T-helper 9 cell (primary cell): ENCODE measurements around the gene TNFSF13B.

ENCODE experiments used
- DNase-seq: peaks from one replicate; pipeline ENCODE4 v3.0.0-alpha.2; 2020

TNFSF13B gene

DNA sequence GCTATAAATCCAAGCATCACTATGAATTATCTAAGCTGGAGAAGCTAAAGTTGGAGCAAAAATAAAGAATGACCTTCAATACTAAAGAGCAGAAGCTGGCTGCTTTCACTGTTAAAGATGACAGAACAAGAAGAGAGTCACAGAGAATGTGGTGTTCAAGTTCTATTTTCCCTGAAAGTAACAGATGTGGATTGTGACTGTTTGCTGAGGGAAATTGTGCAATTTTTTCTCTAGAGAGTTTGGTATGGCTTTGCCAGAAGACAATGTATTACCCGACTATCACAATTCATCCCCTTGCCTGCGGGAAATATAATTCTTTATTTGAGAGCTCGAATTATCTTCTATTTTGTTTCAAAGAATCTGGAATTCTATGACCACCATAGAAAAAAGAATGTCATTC is 83.1 kb downstream of the TNFSF13B start:
- DNase-seq: no peak

DNA sequence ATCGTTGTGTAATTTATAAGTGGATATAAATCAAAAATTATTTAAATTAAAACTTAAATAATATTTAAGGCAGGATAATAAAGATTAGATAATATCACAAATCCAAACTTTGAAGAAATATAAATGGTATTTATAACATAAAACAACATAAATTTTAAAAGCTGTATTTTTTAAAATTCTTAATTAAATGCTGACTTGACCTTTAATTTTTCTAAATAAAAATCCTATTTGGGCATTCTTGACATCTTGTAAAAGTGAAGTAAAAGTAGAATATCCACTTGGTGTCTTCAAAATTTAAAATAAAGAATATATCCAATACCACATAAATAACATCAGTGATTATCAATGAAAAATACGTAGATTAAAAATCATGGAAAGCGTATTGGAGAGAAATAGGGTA is 87.7 kb downstream of the TNFSF13B start:
- DNase-seq: no peak
